Activated naive CD8-positive, alpha-beta T cell treated with anti-CD3 and anti-CD28 coated beads, Interleukin-2, amount 50 U/mL, for 24 hours (primary cell): ENCODE data around the gene MED1.

Source experiments
- ATAC-seq: fragments of 150-1000 bp; cut with Tn5 transposase; one replicate; pipeline ENCODE4 v1.10.0; 2021
- DNase-seq: peaks from one replicate; pipeline ENCODE4 v3.0.0; 2021
- H3K27ac Mint-ChIP-seq: one replicate; pipeline ENCODE4 v1.8.0; 2021; ENCODE audit warnings: mild to moderate bottlenecking, mixed read lengths
- H3K27me3 Mint-ChIP-seq: one replicate; pipeline ENCODE4 v1.8.0; 2021; ENCODE audit warnings: mixed read lengths
- H3K36me3 Mint-ChIP-seq: one replicate; pipeline ENCODE4 v1.8.0; 2021; ENCODE audit warnings: low read depth, mixed read lengths
- H3K4me1 Mint-ChIP-seq: one replicate; pipeline ENCODE4 v1.8.0; 2021; ENCODE audit warnings: mixed read lengths
- H3K4me3 Mint-ChIP-seq: one replicate; pipeline ENCODE4 v1.8.0; 2021; ENCODE audit warnings: mild to moderate bottlenecking, moderate library complexity, mixed read lengths
- H3K9me3 Mint-ChIP-seq: one replicate; pipeline ENCODE4 v1.8.0; 2021; ENCODE audit warnings: mixed read lengths

The MED1 gene

GRCh38 chr17:39364236-39365025, 86.6 kb downstream of the MED1 start:
- no peak for ATAC-seq
- H3K4me3 Mint-ChIP-seq = no peak overlapping the region
- H3K4me1 Mint-ChIP-seq = peaks cover 14% of the 10 kb centered on the region
- DNase-seq = no peak
- no peak overlapping the region for H3K27ac Mint-ChIP-seq
- no peaks in the 10 kb centered on the region for H3K27me3 Mint-ChIP-seq
- no peaks in the 10 kb centered on the region for H3K36me3 Mint-ChIP-seq
- H3K9me3 Mint-ChIP-seq = no peaks in the 10 kb centered on the region

GRCh38 chr17:39361064-39361463, 90.0 kb downstream of the MED1 start:
- H3K9me3 Mint-ChIP-seq = no peaks in the 10 kb centered on the region
- ATAC-seq = no peak
- H3K27me3 Mint-ChIP-seq = no peaks in the 10 kb centered on the region
- no peak overlapping the region for H3K4me3 Mint-ChIP-seq
- H3K36me3 Mint-ChIP-seq = no peaks in the 10 kb centered on the region
- DNase-seq = no peak
- no peak overlapping the region for H3K27ac Mint-ChIP-seq
- H3K4me1 Mint-ChIP-seq = peaks cover 14% of the 10 kb centered on the region

GRCh38 chr17:39360537-39360936, 90.5 kb downstream of the MED1 start:
- Mint-ChIP-seq H3K27ac (no peak overlapping the region), H3K27me3 (no peaks in the 10 kb centered on the region), H3K4me3 (no peak overlapping the region), H3K4me1 (peaks cover 12% of the 10 kb centered on the region), H3K36me3 (no peaks in the 10 kb centered on the region), H3K9me3 (no peaks in the 10 kb centered on the region)
- no peak for ATAC-seq
- DNase-seq = no peak

- no peak overlapping the region for H3K4me3 Mint-ChIP-seq
- H3K27ac Mint-ChIP-seq = no peak overlapping the region
- peaks cover 9% of the 10 kb centered on the region for H3K4me1 Mint-ChIP-seq
- DNase-seq = no peak
- no peaks in the 10 kb centered on the region for H3K27me3 Mint-ChIP-seq
- no peaks in the 10 kb centered on the region for H3K36me3 Mint-ChIP-seq
- H3K9me3 Mint-ChIP-seq = no peaks in the 10 kb centered on the region
- ATAC-seq = peak; percentile 57
Observed at GRCh38 chr17:39359994-39360393, 91.1 kb downstream of the MED1 start.

GRCh38 chr17:39357986-39358385, 93.1 kb downstream of the MED1 start:
- no peaks in the 10 kb centered on the region for H3K27me3 Mint-ChIP-seq
- no peak overlapping the region for H3K27ac Mint-ChIP-seq

GRCh38 chr17:39357488-39357887, 93.6 kb downstream of the MED1 start:
- Mint-ChIP-seq H3K4me3 (no peak overlapping the region), H3K27ac (no peak overlapping the region)

More at GRCh38 chr17:39357986-39358385, 93.1 kb downstream of the MED1 start:
- Mint-ChIP-seq H3K36me3 (no peaks in the 10 kb centered on the region), H3K9me3 (no peaks in the 10 kb centered on the region), H3K4me3 (no peak overlapping the region), H3K4me1 (peaks cover 7% of the 10 kb centered on the region)
- DNase-seq (no peak), ATAC-seq (no peak)

More at GRCh38 chr17:39357488-39357887, 93.6 kb downstream of the MED1 start:
- DNase-seq = no peak
- peaks cover 7% of the 10 kb centered on the region for H3K4me1 Mint-ChIP-seq
- no peaks in the 10 kb centered on the region for H3K36me3 Mint-ChIP-seq
- no peak for ATAC-seq
- no peaks in the 10 kb centered on the region for H3K27me3 Mint-ChIP-seq
- no peaks in the 10 kb centered on the region for H3K9me3 Mint-ChIP-seq
